Renal cortical epithelial cell (primary cell): ENCODE results near the gene TRIM24. TPM values are rescaled to one million over a fixed set of nuclear protein-coding genes. Genes with fewer than 3 reads are reported as not detected.

Experiments used
- DNase-seq: peaks from one replicate; pipeline ENCODE4 v3.0.0-alpha.2; 2011; ENCODE audit warnings: low read depth
- total RNA-seq: library from RNA; depleted of rRNA; stranded (reverse); fragments of >200 nt; gene quantifications from 2 replicates; pipeline ENCODE4 v1.2.3, GENCODE V29; 2014

Gene TRIM24
- total RNA-seq, 1 donor from 2014 or later: 14.5 TPM

DNA sequence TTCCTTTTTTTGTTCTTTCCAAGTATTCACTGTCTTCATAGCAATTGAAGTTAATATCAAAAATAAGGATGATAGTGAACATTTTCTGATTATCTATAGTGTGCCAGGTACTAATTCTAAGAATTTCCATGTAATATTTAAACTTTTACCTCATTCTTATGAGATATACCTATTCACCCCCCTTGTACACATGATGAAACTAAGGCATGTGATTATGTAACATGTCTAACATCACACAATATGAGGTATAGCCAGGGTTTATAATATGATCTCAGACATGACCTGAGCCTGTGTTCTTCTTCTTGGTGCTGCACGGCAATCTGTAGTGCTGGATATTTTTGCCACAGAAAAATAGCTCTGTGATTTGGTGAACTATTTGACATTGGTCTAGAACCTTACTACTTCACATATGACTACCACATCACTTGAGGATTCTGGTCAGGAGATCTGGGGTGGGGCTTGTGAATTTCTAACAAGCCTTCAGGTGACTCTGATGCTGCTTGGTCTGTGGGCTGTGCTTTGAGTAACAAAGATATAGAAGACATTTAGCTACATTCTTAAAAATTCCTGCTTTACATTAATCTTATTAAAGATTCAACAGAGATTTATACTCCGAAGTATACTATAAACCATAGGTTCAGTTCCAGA, 79.1 kb downstream of the TRIM24 start:
- DNase-seq: no peak

DNA sequence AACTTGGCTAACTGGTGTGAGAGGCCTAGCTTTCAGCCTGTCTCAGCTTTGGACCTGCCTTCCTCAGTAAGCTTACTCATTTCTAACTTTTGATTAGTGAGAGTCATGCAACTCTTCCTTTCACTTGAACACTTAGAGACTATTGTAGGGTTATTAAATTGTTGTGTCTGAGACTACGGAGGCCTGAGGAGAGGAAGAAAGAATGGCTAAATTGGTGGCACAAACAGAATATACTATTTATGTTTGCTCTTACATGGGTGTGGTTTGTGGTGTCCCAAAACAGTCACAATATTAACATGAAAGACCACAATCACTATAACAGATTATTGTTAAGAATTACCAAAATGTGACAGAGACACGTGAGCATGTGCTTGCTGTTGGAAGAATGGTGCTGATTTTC, 82.1 kb downstream of the TRIM24 start:
- no peak for DNase-seq

DNA sequence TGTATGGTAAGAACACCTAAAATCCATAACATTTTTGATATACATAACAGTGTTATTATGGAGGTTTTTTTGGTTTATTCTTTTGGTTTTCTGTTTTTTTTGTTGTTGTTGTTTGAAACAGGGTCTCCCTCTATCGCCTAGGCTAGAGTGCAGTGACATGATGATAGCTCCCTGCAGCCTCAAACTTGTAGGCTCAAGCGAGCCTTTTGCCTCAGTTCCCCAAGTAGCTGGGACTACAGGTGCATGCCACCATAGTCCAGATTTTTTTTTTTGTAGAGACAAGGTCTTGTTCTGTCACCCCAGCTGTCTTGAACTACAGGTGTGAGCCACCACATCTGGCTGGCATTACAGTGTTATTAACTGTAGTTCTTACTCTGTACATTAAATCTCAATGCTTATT, 83.7 kb downstream of the TRIM24 start:
- no peak for DNase-seq

DNA sequence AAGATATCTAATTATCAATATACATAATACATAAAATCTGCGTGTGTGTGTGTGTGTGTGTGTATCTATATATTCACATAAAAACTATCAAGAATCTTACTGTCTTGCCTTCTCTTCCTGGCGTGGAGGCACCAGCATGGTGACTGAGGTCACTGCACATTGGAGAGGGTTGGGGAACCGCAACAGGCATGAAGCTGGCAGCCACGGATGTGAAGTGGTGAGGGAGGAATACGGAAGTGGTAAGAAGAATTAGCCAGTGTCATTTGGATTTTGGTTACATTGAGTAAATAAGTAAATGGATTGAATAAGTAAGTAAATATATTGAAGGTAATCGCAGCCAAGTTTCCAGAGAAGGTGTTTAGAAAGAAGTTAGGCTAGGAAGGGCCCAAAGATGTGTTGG, 85.1 kb downstream of the TRIM24 start:
- no peak for DNase-seq

DNA sequence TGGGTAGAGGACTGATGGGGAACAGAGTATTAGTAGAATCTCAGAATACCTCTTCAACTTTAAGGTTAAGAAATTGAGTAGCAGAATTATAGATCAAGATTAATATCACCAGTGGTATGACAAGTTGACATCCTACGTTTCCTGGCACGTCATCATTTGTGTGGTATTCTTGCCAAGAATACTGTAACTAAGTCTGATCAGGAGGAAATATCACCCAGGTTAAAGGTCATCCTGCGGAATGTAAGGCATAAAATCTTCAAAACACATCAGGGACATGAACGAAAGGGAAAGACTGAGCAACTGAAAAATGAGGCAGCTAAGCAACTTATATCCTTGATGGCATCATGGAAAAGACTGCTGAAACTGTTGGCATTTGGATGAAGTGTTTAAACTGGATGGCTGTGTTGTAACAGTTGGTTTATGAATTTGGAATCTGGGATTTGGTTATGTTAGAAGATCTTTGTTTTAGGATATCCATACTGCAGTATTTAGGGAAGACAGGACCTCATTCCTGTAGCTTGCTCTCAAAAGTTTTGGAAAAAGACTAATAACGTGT, 86.1 kb downstream of the TRIM24 start:
- no peak for DNase-seq

DNA sequence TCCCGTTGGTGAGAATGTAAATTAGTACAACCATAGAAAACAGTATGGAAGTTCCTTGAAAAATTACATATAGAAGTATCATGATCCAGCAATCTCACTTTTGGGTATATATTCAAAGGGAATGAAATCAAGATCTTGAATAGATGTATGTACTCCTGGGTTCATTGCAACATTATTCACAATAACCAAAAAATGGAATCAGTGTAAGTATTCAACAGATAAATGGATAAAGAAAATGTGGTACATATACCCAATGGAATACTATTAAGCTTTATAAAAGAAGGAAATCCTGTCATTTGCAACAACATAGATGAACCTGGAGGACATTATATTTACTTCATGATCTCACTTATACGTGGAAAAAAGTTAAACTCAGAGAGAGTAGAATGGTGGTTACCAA, 86.8 kb downstream of the TRIM24 start:
- DNase-seq: no peak

DNA sequence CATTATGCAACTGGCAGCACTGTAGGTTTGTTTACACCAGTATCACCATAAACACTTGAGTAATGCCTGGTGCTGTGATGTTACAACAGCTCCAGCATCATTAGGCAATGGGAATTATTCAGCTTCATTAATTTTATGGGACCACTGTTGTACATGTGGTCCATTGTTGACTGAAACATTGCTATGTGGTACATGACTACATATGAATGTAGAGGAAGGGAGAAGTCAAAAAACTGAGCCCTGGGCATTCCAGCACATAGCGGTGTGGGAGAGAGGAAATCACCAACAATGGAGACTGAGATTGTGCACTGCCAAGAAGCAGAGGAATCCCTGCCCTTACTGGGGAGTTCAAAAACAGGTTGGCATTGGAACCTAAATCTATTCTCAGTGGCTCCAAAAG, 89.0 kb downstream of the TRIM24 start:
- peak; percentile 88 for DNase-seq

DNA sequence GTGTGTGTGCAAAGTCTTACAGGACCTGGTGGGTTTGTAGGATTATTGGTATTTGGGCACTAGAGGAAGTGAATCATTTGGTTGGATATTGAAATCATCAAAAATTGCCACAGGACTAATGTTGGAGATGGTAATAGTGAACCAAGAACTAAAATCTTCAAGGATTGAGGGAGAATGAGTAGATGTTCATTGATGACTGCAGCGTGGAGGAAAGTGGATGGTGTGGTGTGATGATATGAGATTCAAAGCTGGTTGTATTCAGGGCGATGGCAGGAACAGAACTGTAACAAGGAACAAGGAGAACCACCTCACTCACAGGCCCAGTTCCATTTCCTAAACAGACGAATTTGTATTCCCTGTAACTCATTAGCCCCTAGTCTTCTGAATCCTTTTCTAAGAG, 90.3 kb downstream of the TRIM24 start:
- DNase-seq: no peak

DNA sequence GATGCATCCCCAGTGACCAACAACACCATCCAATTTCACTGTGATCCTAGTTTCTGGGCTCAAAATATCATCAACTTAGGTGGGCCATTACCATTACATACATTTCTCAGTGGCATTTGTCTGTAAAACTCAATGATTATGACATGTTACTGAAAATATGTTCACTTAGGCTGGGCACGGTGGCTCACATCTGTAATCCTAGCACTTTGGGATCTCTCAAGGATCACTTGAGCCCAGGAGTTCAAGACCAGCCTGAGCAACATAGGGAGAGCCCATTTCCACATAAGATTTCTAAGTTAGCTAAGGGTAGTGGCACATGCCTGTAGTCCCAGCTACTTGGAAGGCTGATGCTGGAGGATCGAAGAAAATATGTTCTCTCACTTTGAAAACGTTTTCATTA, 91.0 kb downstream of the TRIM24 start:
- DNase-seq: no peak

DNA sequence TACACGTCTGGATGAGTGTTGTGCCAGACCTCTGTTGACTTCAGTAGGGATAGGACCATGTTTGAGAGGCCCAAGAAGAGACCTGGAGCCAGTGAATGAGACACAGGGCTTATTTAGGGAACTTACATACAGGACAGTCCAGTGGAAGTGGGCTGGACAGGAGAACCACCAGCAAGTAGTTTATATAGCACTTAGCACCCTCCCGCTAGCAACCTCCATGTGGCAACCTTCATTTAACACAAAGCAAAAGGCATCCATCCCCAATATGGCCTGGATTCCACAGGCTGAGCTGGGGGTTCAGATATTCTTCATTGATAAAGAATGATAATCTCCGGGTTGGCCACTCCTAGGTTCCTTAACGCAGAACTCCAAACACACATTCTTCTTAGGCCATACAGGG, 93.7 kb downstream of the TRIM24 start:
- no peak for DNase-seq

DNA sequence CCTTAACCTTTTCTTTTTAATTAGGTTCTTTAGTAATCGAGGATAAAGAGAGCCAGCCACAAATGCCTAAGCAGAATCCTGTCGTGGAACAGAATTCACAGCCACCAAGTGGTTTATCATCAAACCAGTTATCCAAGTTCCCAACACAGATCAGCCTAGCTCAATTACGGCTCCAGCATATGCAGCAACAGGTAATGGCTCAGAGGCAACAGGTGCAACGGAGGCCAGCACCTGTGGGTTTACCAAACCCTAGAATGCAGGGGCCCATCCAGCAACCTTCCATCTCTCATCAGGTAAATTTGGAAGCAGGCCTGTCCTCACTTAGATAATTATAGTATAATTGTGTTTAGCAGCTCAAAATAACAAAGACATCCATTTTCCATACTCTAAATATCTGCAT, 94.6 kb downstream of the TRIM24 start:
- no peak for DNase-seq

DNA sequence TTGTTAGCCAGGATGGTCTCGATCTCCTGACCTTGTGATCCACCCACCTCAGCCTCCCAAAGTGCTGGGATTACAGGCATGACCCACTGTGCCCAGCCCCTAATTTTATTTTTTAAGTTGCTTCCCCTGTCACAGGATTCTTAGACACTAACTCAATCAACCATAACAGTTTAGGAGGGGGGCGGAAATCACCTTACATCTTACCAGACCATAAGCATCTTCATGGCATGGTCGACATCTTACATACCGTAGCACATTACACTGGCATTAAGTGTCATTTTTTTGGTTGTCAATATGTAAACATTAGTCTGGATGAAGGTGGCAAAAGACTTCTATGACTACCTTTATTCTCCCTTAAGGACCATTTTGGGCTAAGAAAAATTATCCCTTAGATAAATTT, 95.6 kb downstream of the TRIM24 start:
- no peak for DNase-seq

DNA sequence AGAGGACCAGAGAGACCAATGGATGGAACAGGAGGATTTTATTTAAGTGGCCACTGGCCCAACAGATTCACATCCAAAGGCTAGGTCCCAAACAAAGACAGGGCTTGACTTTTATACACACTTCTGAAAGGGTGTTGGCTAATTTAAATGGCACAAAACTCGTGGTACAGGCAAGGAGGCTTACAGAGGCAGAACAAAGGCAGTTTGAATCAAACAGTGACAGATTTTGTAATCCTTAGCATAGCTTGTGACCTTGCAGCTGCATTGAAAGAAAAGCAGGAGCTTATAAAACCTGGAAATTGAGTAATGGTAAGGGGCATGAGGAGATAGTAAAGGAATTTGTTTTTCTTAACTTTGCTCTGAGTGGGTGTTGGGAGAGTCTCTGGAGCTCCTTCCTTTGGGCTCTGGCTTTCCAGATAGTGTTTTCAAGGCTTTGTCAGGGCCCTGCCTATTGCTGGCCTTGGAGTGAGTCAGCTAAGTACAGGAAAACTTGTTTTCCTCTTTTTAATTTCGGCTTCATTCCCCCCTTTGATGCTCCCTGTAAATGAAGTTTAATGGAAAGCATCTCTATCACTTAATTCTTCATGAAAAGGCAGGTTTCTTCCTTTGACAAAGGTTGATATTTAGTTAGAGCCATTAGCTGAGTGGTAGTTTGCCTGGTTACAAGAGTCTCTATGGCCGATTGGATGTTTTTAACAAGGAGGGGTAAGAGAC, 96.9 kb downstream of the TRIM24 start:
- no peak for DNase-seq

DNA sequence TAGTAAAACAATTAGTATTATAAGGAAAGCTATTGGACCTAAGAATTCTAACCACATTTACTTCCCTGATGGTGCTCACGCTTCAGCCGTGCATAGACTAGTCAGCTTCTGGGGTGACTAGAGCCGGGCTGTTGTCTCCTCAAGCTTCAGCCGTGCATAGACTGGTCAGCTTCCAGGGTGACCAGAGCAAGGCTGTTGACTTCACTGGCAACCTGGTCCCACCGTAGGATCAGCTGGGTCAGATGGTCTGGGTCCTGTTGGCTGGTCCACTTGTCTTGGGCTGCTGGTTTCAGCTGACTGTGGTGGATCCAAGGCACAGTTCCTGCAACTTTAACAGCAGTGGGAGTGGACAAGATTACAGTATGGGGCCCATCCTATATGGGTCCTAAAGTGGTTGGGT, 99.4 kb downstream of the TRIM24 start:
- no peak for DNase-seq

DNA sequence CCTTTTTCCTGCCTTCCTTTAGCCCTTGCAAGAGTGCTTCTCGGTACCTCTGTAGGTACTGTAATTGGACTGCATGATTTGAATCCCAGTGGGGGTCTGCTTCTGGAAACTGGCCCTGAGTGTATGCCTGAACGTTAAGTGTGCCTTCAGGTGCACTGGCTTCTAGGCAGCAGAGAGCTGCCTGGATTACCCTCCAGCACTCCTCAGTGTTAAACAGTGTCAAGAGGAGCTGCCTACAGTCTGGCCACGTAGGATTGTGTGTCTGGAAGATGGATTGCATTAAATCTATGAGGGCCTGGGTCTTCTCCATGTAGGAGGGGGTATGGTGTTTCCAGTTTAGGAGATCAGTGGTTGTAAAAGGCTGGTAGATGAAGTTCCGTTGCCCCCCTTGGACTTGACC, 103.7 kb downstream of the TRIM24 start:
- no peak for DNase-seq

DNA sequence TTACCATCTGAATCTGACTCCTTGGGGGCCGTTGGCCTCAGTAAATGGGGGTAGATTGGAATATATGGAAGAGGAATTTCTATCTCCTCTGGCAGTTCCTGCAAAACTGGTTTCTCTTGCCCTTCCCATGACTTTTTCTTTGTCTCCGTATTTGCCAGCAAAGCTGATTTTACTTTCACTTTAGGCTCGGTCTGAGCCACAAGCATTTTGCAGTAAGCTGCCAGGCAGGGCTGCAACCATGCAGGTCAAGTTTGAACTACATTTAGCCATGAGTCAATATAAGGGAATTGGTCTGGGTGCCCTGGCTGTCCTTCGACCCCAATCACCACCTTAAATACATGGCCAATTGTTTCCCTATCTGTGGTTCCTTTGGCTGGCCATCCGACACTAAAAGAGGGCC, 104.3 kb downstream of the TRIM24 start:
- peak; percentile 37 for DNase-seq

DNA sequence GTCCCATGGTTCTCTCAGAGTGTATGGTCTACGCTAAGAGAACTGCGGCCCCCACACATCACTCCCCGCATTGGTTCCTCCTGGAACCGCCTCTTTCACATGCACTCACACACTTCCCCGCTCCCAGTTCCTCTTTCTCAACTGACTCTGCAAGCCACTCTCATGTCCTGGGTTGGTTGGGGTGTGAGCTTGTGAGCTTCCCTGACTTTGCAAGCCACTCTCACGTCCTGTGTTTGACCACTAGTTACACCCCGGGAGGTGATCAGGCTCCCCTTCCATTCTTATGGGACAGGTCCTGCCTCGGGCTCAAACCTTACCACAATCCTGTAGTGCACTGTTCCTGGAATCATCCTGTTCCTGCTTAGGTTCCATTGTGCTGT, 105.0 kb downstream of the TRIM24 start:
- DNase-seq: no peak

DNA sequence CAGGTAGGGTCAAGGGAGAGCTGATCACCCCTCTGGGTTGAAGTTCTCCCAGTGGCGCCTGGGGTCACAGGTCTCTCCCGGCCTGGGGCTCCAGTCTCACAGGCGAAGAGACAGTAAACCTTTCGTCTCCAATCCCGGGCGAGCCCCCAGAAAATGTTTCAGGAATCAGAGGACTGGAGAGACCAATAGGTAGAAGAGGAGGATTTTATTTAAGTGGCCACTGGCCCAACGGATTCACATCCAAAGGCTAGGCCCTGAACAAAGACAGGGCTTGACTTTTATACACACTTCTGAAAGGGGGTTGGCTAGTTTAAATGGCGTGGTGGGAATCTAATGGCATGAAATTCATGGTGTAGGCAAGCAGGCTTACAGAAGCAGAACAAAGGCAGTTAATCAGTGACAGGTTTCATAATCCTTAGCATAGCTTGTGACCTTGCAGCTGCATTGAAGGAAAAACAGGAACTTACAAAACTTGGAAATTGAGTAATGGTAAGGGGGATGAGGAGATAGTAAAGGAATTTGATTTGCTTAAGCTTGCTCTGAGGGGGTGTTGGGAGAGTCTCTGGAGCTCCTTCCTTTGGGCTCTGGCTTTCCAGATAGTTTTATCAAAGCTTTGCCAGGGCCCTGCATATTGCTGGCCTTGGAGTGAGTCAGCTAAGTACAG, 105.5 kb downstream of the TRIM24 start:
- peak; percentile 87 for DNase-seq

DNA sequence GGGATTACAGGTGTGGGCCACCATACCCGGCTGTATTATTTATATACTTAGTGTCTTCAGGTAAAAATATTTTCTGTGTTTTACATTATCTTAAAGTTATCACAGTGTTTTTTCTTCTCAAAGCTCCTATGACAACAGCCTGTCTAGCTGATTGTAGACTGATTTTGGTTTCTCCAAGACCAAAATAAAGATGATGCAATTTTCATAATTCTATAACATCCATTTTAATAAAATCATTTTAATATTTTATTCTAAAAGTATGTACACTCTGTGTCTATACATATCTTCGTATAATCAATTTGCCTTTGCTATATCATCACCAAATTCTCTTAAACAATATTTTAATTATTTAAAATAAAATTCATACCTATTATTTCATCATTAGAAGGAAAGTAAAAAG, 108.6 kb downstream of the TRIM24 start:
- no peak for DNase-seq

DNA sequence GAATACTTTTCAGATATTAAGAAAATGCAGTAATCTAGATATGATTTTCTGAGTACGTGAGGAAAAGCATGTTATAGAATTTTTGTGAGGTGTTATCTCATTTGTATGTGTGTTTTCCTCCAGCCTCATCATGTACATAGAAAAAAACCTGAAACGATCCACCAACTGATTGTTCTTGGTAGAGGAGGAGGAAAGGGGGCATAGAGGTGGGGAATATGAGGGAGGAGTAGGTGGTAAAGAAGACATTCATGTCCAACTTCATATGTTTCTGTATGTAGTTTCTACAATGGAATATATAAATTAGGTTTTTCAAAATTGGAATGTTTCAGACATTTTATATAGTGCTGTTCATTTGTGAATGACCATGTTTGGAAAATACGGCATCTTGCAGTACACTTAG, 109.4 kb downstream of the TRIM24 start:
- DNase-seq: no peak

DNA sequence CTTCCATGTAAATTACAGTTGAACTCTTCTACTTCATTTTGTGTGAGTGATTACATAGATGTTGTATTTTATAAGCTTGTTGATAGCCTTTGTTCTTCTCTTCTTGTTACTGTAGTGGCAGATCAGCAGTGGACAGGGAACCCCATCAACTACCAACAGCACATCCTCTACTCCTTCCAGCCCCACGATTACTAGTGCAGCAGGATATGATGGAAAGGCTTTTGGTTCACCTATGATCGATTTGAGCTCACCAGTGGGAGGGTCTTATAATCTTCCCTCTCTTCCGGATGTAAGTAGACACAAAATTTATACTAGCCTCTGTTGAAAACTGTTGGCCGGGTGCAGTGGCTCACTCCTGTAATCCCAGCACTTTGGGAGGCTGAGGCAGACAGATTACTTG, 110.7 kb downstream of the TRIM24 start:
- no peak for DNase-seq

DNA sequence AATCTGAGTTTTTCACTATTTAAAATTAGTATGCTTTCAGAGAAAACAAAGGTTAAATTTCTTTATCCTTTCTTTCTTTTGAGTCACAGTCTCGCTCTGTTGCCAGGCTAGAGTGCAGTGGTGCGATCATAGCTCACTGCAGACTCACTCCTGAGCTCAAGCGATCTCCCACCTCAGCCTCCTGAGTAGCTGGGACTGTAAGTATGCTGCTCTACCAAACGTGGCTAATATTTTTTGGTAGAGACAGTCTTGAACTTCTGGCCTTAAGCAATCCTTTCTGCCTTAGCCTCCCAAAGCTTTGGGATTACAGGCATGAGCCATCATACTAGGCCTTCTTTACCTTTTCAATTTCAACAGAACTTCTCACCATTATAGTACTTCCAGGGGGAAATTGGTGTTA, 113.7 kb downstream of the TRIM24 start:
- no peak for DNase-seq

DNA sequence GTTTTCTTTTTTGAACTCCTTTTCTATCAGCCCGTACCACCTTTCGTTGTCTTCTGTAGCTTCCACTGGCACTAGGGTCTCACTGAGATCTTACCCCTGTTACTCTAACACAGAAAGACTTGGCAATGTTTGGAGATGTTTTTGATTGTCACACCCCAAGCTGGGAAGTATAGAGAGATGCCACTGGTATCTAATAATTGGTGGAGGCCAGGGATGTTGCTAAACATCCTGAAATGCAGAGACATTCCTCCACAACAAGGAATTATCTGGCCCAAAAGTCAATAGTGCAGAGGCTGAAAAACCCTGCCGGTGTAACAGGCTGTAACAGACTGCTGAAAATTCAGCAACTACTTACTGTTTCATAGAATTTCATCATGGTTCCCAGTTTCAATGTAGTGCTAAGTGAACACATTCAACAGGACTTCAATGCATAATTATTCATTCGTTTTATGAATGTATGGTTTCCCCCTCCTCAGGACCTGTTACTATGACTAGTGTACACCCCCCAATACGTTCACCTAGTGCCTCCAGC, 115.9 kb downstream of the TRIM24 start:
- no peak for DNase-seq
